Measurements from ENCODE around the gene TDRD9. TPM values are rescaled to one million over a fixed set of nuclear protein-coding genes. Genes with fewer than 3 reads are reported as not detected.

TDRD9 gene, protein sequence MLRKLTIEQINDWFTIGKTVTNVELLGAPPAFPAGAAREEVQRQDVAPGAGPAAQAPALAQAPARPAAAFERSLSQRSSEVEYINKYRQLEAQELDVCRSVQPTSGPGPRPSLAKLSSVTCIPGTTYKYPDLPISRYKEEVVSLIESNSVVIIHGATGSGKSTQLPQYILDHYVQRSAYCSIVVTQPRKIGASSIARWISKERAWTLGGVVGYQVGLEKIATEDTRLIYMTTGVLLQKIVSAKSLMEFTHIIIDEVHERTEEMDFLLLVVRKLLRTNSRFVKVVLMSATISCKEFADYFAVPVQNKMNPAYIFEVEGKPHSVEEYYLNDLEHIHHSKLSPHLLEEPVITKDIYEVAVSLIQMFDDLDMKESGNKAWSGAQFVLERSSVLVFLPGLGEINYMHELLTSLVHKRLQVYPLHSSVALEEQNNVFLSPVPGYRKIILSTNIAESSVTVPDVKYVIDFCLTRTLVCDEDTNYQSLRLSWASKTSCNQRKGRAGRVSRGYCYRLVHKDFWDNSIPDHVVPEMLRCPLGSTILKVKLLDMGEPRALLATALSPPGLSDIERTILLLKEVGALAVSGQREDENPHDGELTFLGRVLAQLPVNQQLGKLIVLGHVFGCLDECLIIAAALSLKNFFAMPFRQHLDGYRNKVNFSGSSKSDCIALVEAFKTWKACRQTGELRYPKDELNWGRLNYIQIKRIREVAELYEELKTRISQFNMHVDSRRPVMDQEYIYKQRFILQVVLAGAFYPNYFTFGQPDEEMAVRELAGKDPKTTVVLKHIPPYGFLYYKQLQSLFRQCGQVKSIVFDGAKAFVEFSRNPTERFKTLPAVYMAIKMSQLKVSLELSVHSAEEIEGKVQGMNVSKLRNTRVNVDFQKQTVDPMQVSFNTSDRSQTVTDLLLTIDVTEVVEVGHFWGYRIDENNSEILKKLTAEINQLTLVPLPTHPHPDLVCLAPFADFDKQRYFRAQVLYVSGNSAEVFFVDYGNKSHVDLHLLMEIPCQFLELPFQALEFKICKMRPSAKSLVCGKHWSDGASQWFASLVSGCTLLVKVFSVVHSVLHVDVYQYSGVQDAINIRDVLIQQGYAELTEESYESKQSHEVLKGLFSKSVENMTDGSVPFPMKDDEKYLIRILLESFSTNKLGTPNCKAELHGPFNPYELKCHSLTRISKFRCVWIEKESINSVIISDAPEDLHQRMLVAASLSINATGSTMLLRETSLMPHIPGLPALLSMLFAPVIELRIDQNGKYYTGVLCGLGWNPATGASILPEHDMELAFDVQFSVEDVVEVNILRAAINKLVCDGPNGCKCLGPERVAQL (N-terminal part only)
- polyA plus RNA-seq: 1 to 10 TPM; 1.2 to 2.8 (median 1.2) TPM

DNA sequence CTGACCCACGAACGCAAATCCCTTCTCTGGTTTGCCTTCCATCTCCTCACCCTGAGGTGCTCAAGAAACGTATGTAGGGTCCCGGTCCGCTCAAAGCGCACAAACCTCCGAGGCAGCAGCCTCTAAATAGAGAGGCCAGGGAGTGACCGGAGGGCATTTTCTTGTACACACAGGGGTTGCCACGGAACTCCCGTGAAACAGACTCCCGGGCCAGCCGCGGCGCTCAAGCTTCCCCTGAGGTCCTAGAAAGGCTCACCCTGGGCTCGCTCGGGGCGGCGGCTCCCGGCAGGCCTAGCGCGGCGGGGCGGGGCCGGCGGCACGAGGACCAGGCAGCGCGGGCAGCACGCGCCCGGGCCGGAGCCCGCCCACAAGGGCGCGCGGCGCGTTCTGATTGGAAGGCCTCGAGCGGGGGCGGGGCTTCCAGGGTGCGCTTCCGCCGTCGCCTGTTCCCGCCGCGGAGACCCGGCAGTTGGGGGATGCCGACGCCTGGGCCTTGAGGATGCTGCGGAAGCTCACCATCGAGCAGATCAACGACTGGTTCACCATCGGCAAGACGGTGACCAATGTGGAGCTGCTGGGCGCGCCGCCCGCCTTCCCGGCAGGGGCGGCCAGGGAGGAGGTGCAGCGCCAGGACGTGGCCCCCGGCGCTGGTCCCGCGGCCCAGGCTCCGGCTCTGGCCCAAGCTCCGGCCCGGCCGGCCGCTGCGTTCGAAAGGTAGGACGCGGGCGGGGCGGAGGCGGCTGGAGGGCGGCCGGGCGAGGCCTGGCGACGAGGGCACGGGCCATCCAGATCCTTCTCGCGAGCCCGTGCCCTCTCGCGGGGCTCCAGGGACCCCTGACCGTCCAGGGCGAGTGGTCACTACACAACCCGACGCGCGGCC, at the start of gene TDRD9:
TDRD9 (plus strand) TSS at position 446 of the 880 bp plus-strand sequence; CDS start at position 500, 54 bp downstream.
- peak in 2 of 3 donors; percentile 18 to 43 for DNase-seq
- peaks cover 2 to 10% (median 4%) of the 10 kb centered on the region in 3 donors for H3K27me3 Mint-ChIP-seq (ENCODE audit: low read depth in 3 of 3)
- peak within 1 kb of the TSS in 1 of 6 donors; percentile 78 for H3K27ac Mint-ChIP-seq
- H3K4me1 Mint-ChIP-seq: no peaks in the 10 kb centered on the region
- peak within 1 kb of the TSS in 1 of 5 donors; percentile 3 for H3K4me3 Mint-ChIP-seq
- H3K36me3 Mint-ChIP-seq: no peaks in the 10 kb centered on the region
- no peaks in the 10 kb centered on the region for H3K9me3 Mint-ChIP-seq

DNA sequence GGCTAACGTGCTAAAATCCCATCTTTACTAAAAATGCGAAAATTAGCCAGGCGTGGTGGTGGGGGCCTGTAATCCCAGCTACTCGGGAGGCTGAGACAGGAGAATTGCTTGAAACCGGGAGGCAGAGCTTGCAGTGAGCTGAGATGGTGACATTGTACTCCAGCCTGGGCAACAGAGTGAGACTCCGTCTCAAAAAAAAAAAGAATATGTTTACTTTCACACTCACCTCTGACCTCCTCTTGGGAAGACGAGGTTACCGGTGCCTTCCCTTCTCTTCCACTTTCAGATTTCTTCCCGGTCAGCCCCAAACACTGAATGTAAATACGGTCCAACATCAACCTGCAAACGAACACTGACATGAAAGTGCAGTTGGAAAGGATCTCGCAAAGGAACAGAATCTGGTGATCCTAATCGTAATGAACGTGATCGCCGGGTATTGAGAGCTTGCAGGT, 49.1 kb upstream of the TDRD9 start:
- Mint-ChIP-seq H3K9me3 (no peaks in the 10 kb centered on the region), H3K4me1 (peaks cover 5 to 22% of the 10 kb centered on the region in 2 donors), H3K36me3 (no peaks in the 10 kb centered on the region), H3K27ac (no peak overlapping the region), H3K4me3 (peak overlapping the region; percentile 42 to 64 (median 58)), H3K27me3 (ENCODE audit: low read depth in 3 of 3) (peaks cover 2 to 9% (median 3%) of the 10 kb centered on the region in 3 donors)
- DNase-seq: no peak

DNA sequence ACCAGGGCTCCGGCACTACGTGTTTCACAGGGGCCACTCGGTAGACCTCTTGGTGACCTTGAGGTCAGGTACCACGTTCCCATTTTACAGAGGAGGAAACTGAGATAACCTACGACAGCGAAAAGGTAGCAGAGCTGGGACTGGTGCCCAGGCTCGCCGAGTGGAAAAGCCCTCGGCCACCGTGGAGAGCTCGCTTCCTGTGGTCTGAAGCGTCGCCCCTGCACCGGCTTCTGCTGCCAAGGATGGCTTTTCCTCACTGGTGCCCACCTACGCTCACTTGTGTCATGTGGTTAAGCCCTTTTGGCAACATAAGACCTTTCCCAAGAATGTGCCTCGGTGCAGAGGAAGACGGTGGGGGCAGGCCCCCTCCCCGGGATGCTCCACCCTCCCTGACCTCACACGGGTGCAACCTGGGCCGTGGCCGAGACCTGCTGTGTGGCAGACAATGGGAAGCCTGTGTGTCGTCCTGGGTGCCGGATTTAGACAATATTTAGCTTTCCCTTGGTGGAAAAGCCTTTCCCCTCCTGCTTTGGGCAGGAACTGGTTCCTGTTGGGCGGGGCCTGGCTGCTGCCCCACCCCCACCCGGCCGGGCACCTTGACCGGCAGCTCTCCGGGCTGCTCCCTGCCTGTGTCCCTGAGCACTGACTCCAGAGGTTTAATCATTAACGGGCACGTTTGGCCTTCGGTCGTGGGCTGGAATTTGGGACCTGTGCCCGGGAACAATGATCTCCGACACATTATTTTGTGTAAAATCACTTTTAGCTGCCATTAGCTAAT, 48.5 kb upstream of the TDRD9 start:
- Mint-ChIP-seq H3K36me3 (no peaks in the 10 kb centered on the region), H3K27me3 (ENCODE audit: low read depth in 3 of 3) (peaks cover 2 to 9% (median 3%) of the 10 kb centered on the region in 3 donors), H3K4me3 (peak overlapping the region; percentile 63 to 77 (median 67)), H3K4me1 (peaks cover 5 to 22% of the 10 kb centered on the region in 2 donors), H3K27ac (no peak overlapping the region), H3K9me3 (no peaks in the 10 kb centered on the region)
- no peak for DNase-seq

DNA sequence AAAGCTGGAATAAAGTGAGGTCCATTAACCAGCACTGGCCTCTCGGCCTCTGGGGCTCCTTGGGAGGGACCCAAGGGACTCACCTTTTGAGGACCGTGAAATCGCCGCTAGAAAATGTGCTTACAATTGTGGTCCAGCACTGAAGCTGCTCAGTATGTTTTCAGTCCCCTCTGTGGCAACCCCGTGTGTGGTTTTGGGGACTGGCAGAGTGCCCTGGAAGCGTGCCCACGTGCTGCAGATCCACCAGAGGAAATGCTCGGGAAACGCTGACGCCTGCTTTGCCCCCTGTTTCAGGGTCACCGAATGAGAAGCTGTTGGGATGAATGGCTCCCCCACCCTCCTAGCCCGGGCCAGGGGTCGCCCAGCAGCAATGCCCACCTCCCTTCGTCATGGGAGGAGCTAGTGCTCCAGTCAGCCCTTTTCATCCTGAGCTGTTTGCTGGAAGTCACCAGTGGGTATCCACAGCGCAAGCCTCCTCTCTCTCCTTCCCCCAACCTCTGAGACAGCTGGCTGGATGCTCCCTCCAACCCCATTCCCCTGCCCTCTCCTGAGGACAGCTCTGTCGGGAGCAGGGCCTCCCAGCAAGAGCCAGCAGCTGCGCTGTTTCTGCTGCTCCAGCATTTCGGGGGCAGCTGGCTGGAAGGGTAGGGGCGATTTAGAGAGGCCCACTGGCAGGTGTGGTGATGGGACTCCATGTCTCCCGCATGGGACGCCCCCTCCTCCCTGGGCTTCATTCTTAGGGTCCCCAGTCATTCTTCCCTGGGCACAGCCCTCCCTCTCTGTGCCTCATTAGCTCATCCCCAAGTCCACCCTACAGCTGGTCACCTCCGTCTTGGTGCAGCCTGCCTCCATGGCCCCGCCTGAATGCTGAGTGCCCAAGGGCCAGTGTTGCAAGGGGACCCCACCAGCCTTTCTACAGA, 47.6 kb upstream of the TDRD9 start:
- H3K27ac Mint-ChIP-seq: peak overlapping the region in 1 of 6 donors; percentile 64
- no peaks in the 10 kb centered on the region for H3K9me3 Mint-ChIP-seq
- peak in 2 of 3 donors; percentile 23 to 30 for DNase-seq
- peaks cover 5 to 21% of the 10 kb centered on the region in 2 donors for H3K4me1 Mint-ChIP-seq
- peak overlapping the region; percentile 54 to 77 (median 67) for H3K4me3 Mint-ChIP-seq
- H3K36me3 Mint-ChIP-seq: no peaks in the 10 kb centered on the region
- peaks cover 2 to 9% (median 4%) of the 10 kb centered on the region in 3 donors for H3K27me3 Mint-ChIP-seq (ENCODE audit: low read depth in 3 of 3)

DNA sequence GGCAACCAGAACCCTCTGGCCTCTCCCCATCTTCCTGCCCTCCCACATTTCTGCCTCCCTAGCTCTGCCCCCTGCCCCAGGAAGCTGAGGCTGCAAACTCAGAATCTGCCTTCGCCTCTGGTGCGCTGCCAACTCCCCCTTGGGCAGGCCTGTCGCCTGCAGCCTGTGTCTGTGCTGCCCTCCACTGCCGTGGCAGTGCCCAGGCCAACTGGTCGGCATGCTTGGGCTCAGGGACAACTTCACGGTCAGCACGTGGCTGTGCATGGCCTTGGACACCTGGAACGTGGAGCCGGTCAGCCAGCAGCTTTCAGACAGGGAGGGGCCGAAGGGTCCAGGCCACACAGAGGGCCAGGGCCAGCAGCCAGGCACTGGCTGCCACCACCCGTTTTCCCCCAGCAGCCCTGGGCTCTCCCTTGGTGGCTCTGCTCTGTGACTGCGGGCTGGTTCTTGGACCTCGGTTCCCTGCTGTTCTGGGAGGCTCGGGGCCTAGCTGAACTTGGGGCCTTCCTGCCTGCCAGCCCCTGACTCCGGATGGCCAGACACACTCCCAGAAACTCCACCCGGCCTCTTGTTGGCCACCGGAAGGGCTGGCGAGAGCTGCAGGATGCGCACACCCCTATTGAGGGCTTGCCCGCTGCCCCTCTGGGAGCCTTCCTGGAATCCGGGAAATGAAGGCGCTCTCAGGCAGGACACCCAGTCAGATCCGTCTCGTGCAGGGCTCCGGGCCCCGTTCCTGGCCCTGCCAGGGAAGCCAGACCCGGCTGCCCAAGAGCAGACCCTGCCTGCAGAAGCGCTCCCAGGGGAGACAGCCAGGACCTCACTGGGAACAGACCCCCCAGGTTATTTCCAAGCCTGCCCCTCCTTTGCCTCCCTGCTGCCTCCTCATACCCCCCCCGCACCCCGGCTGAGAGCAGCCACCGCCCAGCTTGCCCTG, 46.7 kb upstream of the TDRD9 start:
- no peak overlapping the region for H3K4me3 Mint-ChIP-seq
- DNase-seq: no peak
- no peaks in the 10 kb centered on the region for H3K9me3 Mint-ChIP-seq
- H3K36me3 Mint-ChIP-seq: no peaks in the 10 kb centered on the region
- peaks cover 5 to 21% of the 10 kb centered on the region in 2 donors for H3K4me1 Mint-ChIP-seq
- H3K27me3 Mint-ChIP-seq (ENCODE audit: low read depth in 3 of 3): peaks cover 2 to 10% (median 4%) of the 10 kb centered on the region in 3 donors
- no peak overlapping the region for H3K27ac Mint-ChIP-seq

DNA sequence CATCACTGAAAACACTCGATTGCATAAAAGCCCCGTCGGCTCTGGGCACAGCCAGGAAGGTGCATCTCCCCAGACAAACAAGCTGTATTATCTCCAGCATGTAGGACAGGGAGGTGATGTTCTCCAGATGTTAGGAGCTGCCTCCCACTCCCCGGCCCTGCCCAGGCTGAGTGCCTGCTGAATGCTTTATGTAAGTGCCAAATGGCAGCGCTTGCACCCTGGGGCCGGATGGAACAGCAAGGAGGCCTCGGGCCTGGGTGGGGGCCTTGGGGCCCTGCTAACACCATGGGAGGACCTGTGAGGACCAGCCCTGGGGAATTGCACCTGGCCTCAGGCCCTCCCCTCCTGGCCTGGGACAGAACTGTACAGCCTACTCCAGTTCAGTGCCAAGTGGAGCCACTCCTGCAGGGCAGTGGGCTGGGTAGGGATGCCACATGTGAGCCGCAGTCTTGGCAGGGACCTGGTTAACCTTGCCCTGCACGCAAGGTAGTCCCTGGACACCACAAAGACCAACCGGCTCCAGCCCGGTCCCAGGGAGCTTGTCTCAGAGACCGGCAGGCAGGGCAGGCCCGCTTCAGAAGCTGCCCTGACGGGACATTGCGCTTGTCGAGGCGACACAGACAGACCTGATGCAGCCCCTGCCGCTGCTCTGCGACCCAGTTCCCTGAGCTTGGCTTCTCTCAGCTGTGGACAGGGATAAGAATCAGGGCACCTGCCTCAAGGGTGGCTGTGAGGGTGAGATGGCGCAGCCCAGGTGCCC, 45.6 kb upstream of the TDRD9 start:
- H3K36me3 Mint-ChIP-seq: no peaks in the 10 kb centered on the region
- H3K27me3 Mint-ChIP-seq (ENCODE audit: low read depth in 3 of 3): peaks cover 2 to 10% (median 4%) of the 10 kb centered on the region in 3 donors
- no peak for DNase-seq
- peaks cover 5 to 21% of the 10 kb centered on the region in 2 donors for H3K4me1 Mint-ChIP-seq
- H3K9me3 Mint-ChIP-seq: no peaks in the 10 kb centered on the region
- H3K4me3 Mint-ChIP-seq: no peak overlapping the region
- no peak overlapping the region for H3K27ac Mint-ChIP-seq

DNA sequence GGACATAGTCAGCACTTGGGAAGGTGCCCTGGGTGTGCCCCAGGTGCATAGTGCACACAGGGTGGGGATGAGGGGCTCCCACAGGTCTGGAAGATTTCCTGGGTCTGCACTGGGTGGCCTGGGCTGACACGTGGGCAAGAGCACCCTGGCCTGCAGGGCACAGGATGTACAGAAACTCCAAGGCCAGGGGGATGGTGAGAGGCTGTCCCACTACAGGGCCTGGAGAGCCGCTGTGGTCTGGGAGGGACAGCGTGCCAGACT, 45.1 kb upstream of the TDRD9 start:
- H3K27me3 Mint-ChIP-seq (ENCODE audit: low read depth in 3 of 3): peaks cover 2 to 10% (median 4%) of the 10 kb centered on the region in 3 donors
- no peaks in the 10 kb centered on the region for H3K36me3 Mint-ChIP-seq
- H3K27ac Mint-ChIP-seq: no peak overlapping the region
- no peaks in the 10 kb centered on the region for H3K9me3 Mint-ChIP-seq
- peaks cover 5 to 21% of the 10 kb centered on the region in 2 donors for H3K4me1 Mint-ChIP-seq
- no peak overlapping the region for H3K4me3 Mint-ChIP-seq
- DNase-seq: no peak

DNA sequence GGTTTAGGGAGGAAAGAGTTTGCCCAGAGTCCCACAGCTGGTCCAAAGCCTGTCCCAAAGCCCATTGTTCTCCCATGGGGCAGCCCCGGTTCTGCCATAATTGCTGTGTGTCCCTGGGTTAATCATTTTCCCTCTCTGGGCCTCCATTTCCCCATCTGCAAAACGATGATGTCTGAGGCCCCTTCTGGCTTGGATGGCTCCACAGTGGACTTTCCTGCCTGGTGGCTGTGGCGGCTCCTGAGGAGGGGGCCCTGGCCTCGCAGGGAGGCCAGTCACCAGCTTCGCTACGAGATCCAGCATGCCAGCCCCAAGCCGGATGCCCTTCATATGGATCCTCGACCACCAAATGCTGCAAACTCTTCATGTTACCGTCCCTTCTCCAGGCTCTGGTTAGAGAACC, 43.4 kb upstream of the TDRD9 start:
- no peak overlapping the region for H3K4me3 Mint-ChIP-seq
- no peak overlapping the region for H3K27ac Mint-ChIP-seq
- H3K27me3 Mint-ChIP-seq (ENCODE audit: low read depth in 3 of 3): peaks cover 0 to 10% (median 2%) of the 10 kb centered on the region in 3 donors
- no peaks in the 10 kb centered on the region for H3K36me3 Mint-ChIP-seq
- peaks cover 5 to 14% of the 10 kb centered on the region in 2 donors for H3K4me1 Mint-ChIP-seq
- DNase-seq: no peak
- no peaks in the 10 kb centered on the region for H3K9me3 Mint-ChIP-seq

DNA sequence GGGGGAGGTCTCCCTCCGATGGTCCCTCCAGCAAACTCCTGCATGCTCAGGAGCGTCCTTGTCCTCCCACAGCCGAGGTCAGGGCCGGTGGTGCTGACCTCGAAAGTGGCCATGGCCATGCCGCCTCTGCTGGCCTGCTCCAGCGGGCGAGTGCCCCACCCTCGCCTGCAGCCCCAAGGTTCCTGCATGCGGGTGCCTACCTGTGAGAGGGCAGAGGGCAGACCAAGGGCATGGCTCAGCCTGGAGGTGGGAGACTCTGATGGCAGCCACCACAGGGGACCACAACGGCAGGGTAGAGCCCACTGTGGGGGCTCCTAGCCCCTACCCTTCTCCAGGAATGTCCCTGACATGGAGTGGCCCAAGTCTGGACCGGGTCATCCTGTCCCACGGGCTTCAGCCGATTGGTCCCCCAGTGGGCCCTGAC, 42.7 kb upstream of the TDRD9 start:
- Mint-ChIP-seq H3K9me3 (no peaks in the 10 kb centered on the region), H3K4me1 (peaks cover 0 to 8% of the 10 kb centered on the region in 2 donors), H3K27ac (no peak overlapping the region), H3K36me3 (no peaks in the 10 kb centered on the region), H3K4me3 (no peak overlapping the region), H3K27me3 (ENCODE audit: low read depth in 3 of 3) (peaks cover 0 to 7% (median 2%) of the 10 kb centered on the region in 3 donors)
- no peak for DNase-seq
